CD4-positive, alpha-beta memory T cell (primary cell): ENCODE data around the gene MCC. TPM values are rescaled to one million over a fixed set of nuclear protein-coding genes. Genes with fewer than 3 reads are reported as not detected.
A peak's percentile ranks its signal among the peaks of the same experiment; 100 is the strongest.

Experiments
- CTCF ChIA-PET: fragments of 350-600 bp; sonication (Branson Sonifier 250); formaldehyde crosslinking; loops from one replicate; lab custom pipeline; 2021; ENCODE audit warnings: inconsistent platforms; ENCODE audit not compliant: partially characterized antibody; lab: Charles Lee
- POLR2A ChIA-PET: fragments of 350-600 bp; sonication (Branson Sonifier 250); formaldehyde crosslinking; loops from one replicate; lab custom pipeline; 2021; ENCODE audit not compliant: partially characterized antibody; lab: Charles Lee
- DNase-seq, 5 donors: peaks; one replicate each; pipeline versions ENCODE4 v3.0.0 to v3.0.0-alpha.2; 2020 to 2022; ENCODE audit warnings: mixed read lengths in 1 of 5
- H3K27ac ChIP-seq: one replicate; pipeline ENCODE4 v1.7.0; 2013; ENCODE audit warnings: low read depth, low read length
- H3K27me3 ChIP-seq: 2 replicates; pipeline ENCODE4 v1.7.0; 2013; ENCODE audit warnings: mild to moderate bottlenecking, low read length, moderate library complexity; ENCODE audit not compliant: insufficient read depth
- H3K36me3 ChIP-seq: 2 replicates; pipeline ENCODE4 v1.7.0; 2013; ENCODE audit warnings: mild to moderate bottlenecking, low read length, moderate library complexity; ENCODE audit not compliant: insufficient read depth
- H3K4me1 ChIP-seq: 2 replicates; pipeline ENCODE4 v1.7.0; 2013; ENCODE audit warnings: mild to moderate bottlenecking, low read length, moderate library complexity; ENCODE audit not compliant: insufficient read depth
- H3K4me3 ChIP-seq, 2 donors: one replicate each; pipeline ENCODE4 v1.7.0; 2013; ENCODE audit warnings: low read length in 2 of 2, mild to moderate bottlenecking in 1 of 2
- H3K9me3 ChIP-seq, 2 donors: one replicate each; pipeline ENCODE4 v1.7.0; 2013; ENCODE audit warnings: low read length in 2 of 2, control low read depth in 1 of 2; ENCODE audit not compliant: control insufficient read depth in 1 of 2
- H3K27ac Mint-ChIP-seq, 7 donors: one replicate each; pipeline ENCODE4 v1.8.0; 2020 to 2021; ENCODE audit warnings: mixed read lengths in 7 of 7, mild to moderate bottlenecking in 6 of 7, inconsistent platforms in 3 of 7, moderate library complexity in 3 of 7
- H3K27me3 Mint-ChIP-seq, 2 donors: one replicate each; pipeline ENCODE4 v1.8.0; 2020 to 2021; ENCODE audit warnings: mixed read lengths in 2 of 2
- H3K36me3 Mint-ChIP-seq, 2 donors: one replicate each; pipeline ENCODE4 v1.8.0; 2020 to 2021; ENCODE audit warnings: mixed read lengths in 2 of 2, inconsistent platforms in 1 of 2, mild to moderate bottlenecking in 1 of 2
- H3K4me1 Mint-ChIP-seq, 4 donors: one replicate each; pipeline ENCODE4 v1.8.0; 2020 to 2021; ENCODE audit warnings: mixed read lengths in 4 of 4, mild to moderate bottlenecking in 1 of 4
- H3K4me3 Mint-ChIP-seq, 8 donors: one replicate each; pipeline ENCODE4 v1.8.0; 2020 to 2021; ENCODE audit warnings: mixed read lengths in 8 of 8, mild to moderate bottlenecking in 7 of 8, moderate library complexity in 6 of 8, inconsistent platforms in 3 of 8
- H3K9me3 Mint-ChIP-seq, 8 donors: one replicate each; pipeline ENCODE4 v1.8.0; 2020 to 2021; ENCODE audit warnings: mixed read lengths in 8 of 8, mild to moderate bottlenecking in 5 of 8, inconsistent platforms in 3 of 8, moderate library complexity in 1 of 8
- intact Hi-C: fragments of 100-400 bp; cut with micrococcal nuclease; formaldehyde crosslinking; loops from one replicate; pipeline ENCODE4 v1.15.1; 2023
- polyA plus RNA-seq, 2 donors: library from polyadenylated mRNA; unstranded; fragments of 300-500 nt; fragmentation: Illumina TruSeq; gene quantifications; one replicate each; pipeline ENCODE4 v1.2.3, GENCODE V29; 2021
- total RNA-seq, 2 experiments: library from RNA; stranded (reverse); gene quantifications; one replicate each; pipeline ENCODE4 v1.2.3, GENCODE V29; 2021

MCC gene
- total and polyA plus RNA-seq, 4 experiments from 2014 or later: 0.92 to 12.1 (median 7.7) TPM

GRCh38 chr5:113384782-113385285 is 103.4 kb downstream of the MCC start:
- H3K27ac ChIP-seq: no peak overlapping the region
- H3K9me3 ChIP-seq: no peaks in the 10 kb centered on the region
- H3K4me1 ChIP-seq: no peaks in the 10 kb centered on the region
- no peaks in the 10 kb centered on the region for H3K27me3 ChIP-seq
- no peak overlapping the region for H3K4me3 Mint-ChIP-seq
- CTCF ChIA-PET: interaction anchor here (2.3 kb wide), 1 partner anchor 10 kb away, joined by 7 read pairs; no protein-coding TSS in a partner anchor
- no peaks in the 10 kb centered on the region for H3K9me3 Mint-ChIP-seq
- H3K27ac Mint-ChIP-seq: no peak overlapping the region
- H3K36me3 Mint-ChIP-seq: no peaks in the 10 kb centered on the region
- H3K36me3 ChIP-seq: no peaks in the 10 kb centered on the region
- H3K27me3 Mint-ChIP-seq: peaks cover 21 to 22% of the 10 kb centered on the region in 2 donors
- no peak for DNase-seq
- H3K4me3 ChIP-seq: no peak overlapping the region
- POLR2A ChIA-PET: no interaction called here
- intact Hi-C loops: no loop called here
- H3K4me1 Mint-ChIP-seq: peaks cover 5 to 14% (median 11%) of the 10 kb centered on the region in 4 donors

DNA sequence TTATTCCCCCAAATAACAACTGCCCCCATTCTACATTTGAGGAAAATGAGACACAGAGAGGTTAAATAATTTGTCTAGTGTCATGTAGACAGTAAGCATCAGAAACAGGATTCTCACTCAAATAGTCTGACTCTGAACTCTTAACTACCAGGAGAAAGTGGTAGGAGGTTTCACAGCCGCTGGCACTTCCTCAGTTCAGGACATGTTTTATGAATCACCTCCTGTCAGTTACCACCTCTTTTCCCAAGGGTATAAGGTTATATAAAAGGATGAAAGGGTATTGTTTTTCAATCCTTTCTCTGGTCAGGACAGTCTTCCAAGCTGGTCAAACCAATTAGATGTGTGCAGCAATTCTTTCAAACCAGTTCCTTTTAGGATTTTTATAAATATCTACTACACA is 105.5 kb downstream of the MCC start:
- intact Hi-C loops: no loop called here
- H3K9me3 ChIP-seq: no peaks in the 10 kb centered on the region
- Mint-ChIP-seq H3K36me3 (no peaks in the 10 kb centered on the region), H3K9me3 (no peaks in the 10 kb centered on the region), H3K4me1 (peaks cover 19 to 31% (median 26%) of the 10 kb centered on the region in 4 donors), H3K4me3 (no peak overlapping the region), H3K27me3 (peaks cover 10 to 19% of the 10 kb centered on the region in 2 donors), H3K27ac (no peak overlapping the region)
- H3K27ac ChIP-seq: no peak overlapping the region
- ChIA-PET POLR2A (no interaction called here), CTCF (interaction anchor here (1.4 to 2.0 kb wide), 2 partner anchors 223 to 229 kb away, joined by 3 to 5 read pairs; no protein-coding TSS in a partner anchor)
- no peaks in the 10 kb centered on the region for H3K27me3 ChIP-seq
- H3K36me3 ChIP-seq: no peaks in the 10 kb centered on the region
- DNase-seq: no peak
- peaks cover 17% of the 10 kb centered on the region for H3K4me1 ChIP-seq
- no peak overlapping the region for H3K4me3 ChIP-seq

DNA sequence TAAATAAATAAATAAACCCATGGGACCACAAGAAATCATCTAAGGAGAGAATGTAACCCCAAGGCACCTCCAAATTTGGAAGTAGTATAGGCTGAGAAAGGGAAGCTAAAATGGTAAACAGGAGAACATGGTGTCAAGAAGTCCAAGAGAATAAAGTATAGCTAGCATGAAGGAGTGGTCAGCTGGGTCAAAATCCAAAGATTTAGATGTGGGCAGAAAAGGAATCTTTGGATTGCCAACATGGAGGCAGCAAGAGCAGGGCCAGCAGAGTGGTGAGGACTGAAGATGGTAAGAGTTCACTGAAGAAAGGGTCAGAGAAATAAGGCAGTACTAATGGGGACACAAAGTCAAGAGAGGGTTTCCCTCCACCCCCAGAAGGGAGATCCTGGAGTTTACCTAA is 106.5 kb downstream of the MCC start:
- intact Hi-C loops: no loop called here
- H3K9me3 Mint-ChIP-seq: peaks cover 0 to 2% (median 0%) of the 10 kb centered on the region in 8 donors
- POLR2A ChIA-PET: no interaction called here
- CTCF ChIA-PET: interaction anchor here (1.2 to 2.0 kb wide), 4 partner anchors 11 to 230 kb away, joined by 3 to 5 read pairs (median 4); partner anchors contain the start of gene YTHDC2
- no peak overlapping the region for H3K4me3 ChIP-seq
- H3K4me1 ChIP-seq: peaks cover 26% of the 10 kb centered on the region
- H3K36me3 ChIP-seq: no peaks in the 10 kb centered on the region
- no peak overlapping the region for H3K4me3 Mint-ChIP-seq
- H3K9me3 ChIP-seq: no peaks in the 10 kb centered on the region
- no peak overlapping the region for H3K27ac ChIP-seq
- H3K27me3 ChIP-seq: no peaks in the 10 kb centered on the region
- H3K27me3 Mint-ChIP-seq: peaks cover 9 to 19% of the 10 kb centered on the region in 2 donors
- peaks cover 25 to 40% (median 33%) of the 10 kb centered on the region in 4 donors for H3K4me1 Mint-ChIP-seq
- no peak for DNase-seq
- H3K36me3 Mint-ChIP-seq: no peaks in the 10 kb centered on the region
- H3K27ac Mint-ChIP-seq: no peak overlapping the region

GRCh38 chr5:113380807-113381326 is 107.4 kb downstream of the MCC start:
- POLR2A ChIA-PET: no interaction called here
- Mint-ChIP-seq H3K9me3 (peaks cover 0 to 2% (median 0%) of the 10 kb centered on the region in 8 donors), H3K27me3 (peaks cover 9 to 13% of the 10 kb centered on the region in 2 donors), H3K27ac (peak overlapping the region in 1 of 7 donors; percentile 39), H3K4me1 (peaks cover 29 to 50% (median 39%) of the 10 kb centered on the region in 4 donors), H3K36me3 (no peaks in the 10 kb centered on the region), H3K4me3 (no peak overlapping the region)
- no peak overlapping the region for H3K27ac ChIP-seq
- no peaks in the 10 kb centered on the region for H3K9me3 ChIP-seq
- H3K36me3 ChIP-seq: no peaks in the 10 kb centered on the region
- H3K4me3 ChIP-seq: no peak overlapping the region
- CTCF ChIA-PET: interaction anchor here (1.2 to 3.1 kb wide), 6 partner anchors 8 to 385 kb away, joined by 3 to 23 read pairs (median 6); partner anchors contain the start of gene YTHDC2
- intact Hi-C loops: no loop called here
- H3K4me1 ChIP-seq: peaks cover 30% of the 10 kb centered on the region
- DNase-seq: no peak
- no peaks in the 10 kb centered on the region for H3K27me3 ChIP-seq

DNA sequence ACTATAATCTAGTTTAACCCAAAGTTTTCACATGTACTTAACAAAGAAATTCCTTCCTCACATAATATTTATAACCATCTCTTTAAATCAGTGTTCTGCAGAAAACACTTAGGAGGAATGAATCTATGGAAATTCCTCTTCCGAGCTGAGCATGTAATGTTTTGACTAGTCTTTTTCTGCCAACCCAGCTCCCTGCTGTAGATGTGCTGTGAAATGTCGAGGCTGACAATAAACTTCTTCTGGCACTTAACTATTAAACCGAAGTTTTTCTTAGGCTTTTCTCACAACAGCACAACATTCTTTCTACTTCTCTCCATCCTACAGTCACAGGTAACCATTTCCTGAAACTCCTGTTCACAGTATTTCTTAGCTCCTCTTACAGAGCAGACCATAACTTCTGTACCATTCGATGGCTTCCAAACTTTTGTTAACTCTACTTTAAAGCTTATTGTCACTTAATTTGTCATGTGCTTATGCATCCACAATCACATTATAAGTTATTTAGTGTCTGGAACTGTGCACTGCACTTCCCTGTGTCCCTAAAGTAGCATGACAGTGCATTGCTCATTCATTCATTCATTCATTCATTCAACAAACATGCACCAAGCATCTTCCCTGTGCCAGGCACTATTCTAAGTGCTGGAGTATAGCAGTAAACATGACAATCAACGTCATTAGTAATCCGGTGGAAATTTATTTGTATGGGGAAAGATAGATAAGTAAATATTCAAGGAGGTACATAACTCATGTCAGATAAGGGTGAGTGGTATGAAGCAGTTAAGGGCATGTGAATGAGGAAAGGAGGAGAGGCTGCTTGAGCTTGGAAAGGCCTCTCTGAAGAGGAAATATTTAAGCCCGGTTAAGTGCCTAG is 108.1 kb downstream of the MCC start:
- intact Hi-C loops: loop anchor here (1.0 kb wide), 4 partner anchors 45 to 384 kb away; partner anchors contain the start of gene YTHDC2
- H3K27me3 ChIP-seq: no peaks in the 10 kb centered on the region
- ChIA-PET POLR2A (no interaction called here), CTCF (interaction anchor here (0.6 to 3.1 kb wide), 20 partner anchors 9 to 400 kb away, joined by 3 to 23 read pairs (median 4); partner anchors contain the start of gene YTHDC2)
- H3K4me1 ChIP-seq: peaks cover 30% of the 10 kb centered on the region
- no peaks in the 10 kb centered on the region for H3K36me3 ChIP-seq
- Mint-ChIP-seq H3K27ac (no peak overlapping the region), H3K36me3 (no peaks in the 10 kb centered on the region), H3K27me3 (peaks cover 4 to 10% of the 10 kb centered on the region in 2 donors), H3K9me3 (peaks cover 0 to 2% (median 0%) of the 10 kb centered on the region in 8 donors), H3K4me1 (peaks cover 30 to 56% (median 45%) of the 10 kb centered on the region in 4 donors), H3K4me3 (peak overlapping the region in 1 of 8 donors; percentile 33)
- DNase-seq: no peak
- no peaks in the 10 kb centered on the region for H3K9me3 ChIP-seq
- no peak overlapping the region for H3K27ac ChIP-seq
- H3K4me3 ChIP-seq: no peak overlapping the region

DNA sequence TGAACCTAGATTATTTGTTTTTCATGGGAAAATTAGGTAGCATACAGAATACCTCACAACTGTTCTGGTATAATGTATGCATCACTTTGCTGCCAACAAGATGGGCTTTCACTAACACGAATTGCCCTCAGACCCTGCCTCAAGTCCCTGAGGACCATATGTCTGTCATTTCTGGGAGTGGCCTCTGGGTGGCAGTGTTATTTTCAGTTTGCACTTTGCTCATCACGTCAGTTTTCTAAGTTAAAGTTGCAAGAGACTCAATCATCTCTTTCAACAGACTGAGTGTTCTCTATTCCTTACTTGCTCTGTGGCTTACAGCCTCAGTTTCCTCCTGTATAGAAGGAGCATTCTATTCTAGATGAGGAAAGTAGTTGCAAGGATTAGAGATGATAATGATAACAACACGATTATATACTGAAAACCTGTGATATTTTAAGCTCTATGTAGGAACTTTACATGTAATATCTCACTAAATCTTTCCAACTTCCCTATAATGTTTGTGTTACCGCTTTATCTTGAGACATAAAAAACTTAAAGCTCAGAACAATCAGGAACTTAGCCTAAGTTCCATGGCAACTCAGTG is 109.2 kb downstream of the MCC start:
- peaks cover 4 to 7% of the 10 kb centered on the region in 2 donors for H3K27me3 Mint-ChIP-seq
- Histone ChIP-seq H3K27me3 (no peaks in the 10 kb centered on the region), H3K4me3 (no peak overlapping the region), H3K36me3 (no peaks in the 10 kb centered on the region), H3K27ac (no peak overlapping the region), H3K4me1 (peaks cover 30% of the 10 kb centered on the region), H3K9me3 (no peaks in the 10 kb centered on the region)
- no peaks in the 10 kb centered on the region for H3K36me3 Mint-ChIP-seq
- ChIA-PET CTCF (interaction anchor here (0.6 to 3.1 kb wide), 21 partner anchors 10 to 832 kb away, joined by 3 to 23 read pairs (median 4); partner anchors contain the start of gene YTHDC2), POLR2A (no interaction called here)
- H3K4me1 Mint-ChIP-seq: peaks cover 33 to 58% (median 48%) of the 10 kb centered on the region in 4 donors
- DNase-seq: peak; percentile 43 to 54 (median 48)
- H3K9me3 Mint-ChIP-seq: peaks cover 0 to 2% (median 0%) of the 10 kb centered on the region in 8 donors
- peak overlapping the region in 3 of 7 donors; percentile 5 to 73 (median 19) for H3K27ac Mint-ChIP-seq
- peak overlapping the region; percentile 31 to 84 (median 69) for H3K4me3 Mint-ChIP-seq
- intact Hi-C loops: loop anchor here (1.0 kb wide), 4 partner anchors 44 to 383 kb away; partner anchors contain the start of gene YTHDC2
